Stimulated activated CD8-positive, alpha-beta memory T cell treated with anti-CD3 and anti-CD28 coated beads, Interleukin-15, amount 100 ng/mL, for 24 hours (primary cell): ENCODE measurements around the gene P2RY14.
"Not testable (repeated sequence)": the region's sequence is repeated elsewhere in the genome, so short reads cannot be mapped to it uniquely, and the experiment has no call there.

Experiments used
- DNase-seq: peaks from one replicate; pipeline ENCODE4 v3.0.0-alpha.2; 2020; ENCODE audit warnings: low read depth

Gene P2RY14

DNA sequence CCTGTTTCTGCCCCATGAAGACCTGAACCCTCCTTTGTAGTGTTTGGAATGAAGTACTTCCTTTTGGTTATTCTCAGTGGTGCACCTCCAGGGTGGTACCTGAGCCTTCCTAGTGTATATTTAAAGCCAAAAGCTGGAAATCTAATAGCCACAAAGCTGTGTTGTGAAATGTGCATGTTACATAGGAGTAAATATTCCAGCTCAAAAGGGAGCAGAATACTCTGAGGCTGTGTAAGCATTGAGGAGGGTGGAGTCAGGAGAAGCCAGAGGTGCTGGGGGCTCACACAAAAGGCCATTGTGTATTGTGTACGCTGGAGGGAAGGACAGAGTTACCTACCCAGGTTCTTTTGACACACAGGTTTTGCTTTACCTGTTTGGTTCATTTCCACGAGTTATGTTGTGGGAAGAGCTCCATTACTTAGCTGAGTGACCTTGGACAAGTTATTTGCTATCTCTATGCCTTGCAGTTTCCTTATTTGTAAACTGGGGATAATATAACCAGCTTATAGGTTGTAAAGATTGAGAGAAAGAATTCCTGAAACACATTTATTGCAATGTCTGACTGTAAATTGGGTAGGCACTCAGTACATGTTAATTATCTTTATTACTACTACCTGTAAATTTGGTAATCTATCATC, 100.0 kb downstream of the P2RY14 start:
- DNase-seq, result no peak

DNA sequence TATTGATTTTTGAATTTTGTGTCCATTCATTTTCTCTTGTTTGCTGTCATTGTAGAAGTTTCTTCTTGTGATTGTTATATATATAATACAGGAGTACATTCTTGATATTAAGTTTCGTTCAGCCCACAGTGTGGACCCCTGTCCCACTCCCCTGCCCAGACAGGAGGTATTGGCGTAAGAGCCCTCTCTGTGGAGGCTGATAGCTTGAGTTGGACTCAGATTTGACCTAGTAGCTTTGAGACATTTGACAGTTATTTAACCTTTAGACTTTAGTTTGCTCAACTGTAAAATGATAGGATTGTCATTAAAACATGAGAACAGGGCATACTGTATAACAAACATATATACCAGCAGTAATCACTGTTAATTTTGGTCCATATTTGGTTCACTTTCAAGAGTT, 102.4 kb downstream of the P2RY14 start:
- DNase-seq, result no peak

DNA sequence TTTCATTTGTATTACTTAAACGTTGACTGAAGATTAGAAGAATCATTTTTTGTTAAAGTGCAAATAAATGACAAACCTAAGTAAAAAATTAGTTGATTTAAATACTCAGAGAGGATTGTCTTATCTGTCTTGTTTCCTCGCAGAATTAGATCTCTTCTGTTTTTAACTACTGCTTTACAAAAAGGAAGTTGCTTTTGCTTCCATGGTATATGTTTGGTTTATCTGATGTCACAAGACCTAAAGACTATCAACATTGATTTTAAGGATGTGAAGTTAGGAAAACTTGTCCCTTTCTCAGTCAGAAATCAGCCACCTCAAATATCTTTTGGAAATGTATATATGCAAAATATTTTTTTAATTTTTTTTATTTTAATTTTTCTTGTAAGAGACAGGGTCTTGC, 104.0 kb downstream of the P2RY14 start:
- DNase-seq, result no peak

DNA sequence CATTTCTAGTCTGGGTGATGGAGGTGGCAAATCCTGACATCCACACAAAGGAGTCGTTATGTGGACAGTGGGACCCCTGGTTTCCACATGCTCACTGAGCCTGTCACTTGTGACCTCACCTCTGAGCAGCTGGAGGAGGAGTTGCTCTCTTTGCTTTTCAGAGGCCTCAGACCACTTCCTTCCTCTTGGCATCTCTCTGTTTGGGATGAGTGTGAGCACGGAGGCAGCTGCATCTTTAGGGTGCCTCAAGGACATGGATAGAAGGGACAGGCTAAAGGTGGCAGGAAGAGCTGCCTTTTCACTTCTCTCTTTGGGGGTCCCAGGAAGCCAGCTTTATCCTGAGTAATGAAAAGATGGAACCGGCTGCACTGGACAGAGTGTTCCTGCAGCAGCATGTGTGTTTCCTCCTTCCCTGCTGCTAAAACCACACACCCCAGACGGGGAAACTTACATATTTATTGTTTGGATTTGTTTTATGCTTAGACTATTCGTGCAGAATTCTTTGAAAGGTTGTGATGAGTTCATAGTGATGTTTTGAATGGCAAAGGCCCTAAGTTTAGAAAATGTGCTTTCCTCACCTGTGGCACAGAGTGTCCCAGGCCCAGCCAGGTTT, 107.1 kb downstream of the P2RY14 start:
- no peak for DNase-seq

DNA sequence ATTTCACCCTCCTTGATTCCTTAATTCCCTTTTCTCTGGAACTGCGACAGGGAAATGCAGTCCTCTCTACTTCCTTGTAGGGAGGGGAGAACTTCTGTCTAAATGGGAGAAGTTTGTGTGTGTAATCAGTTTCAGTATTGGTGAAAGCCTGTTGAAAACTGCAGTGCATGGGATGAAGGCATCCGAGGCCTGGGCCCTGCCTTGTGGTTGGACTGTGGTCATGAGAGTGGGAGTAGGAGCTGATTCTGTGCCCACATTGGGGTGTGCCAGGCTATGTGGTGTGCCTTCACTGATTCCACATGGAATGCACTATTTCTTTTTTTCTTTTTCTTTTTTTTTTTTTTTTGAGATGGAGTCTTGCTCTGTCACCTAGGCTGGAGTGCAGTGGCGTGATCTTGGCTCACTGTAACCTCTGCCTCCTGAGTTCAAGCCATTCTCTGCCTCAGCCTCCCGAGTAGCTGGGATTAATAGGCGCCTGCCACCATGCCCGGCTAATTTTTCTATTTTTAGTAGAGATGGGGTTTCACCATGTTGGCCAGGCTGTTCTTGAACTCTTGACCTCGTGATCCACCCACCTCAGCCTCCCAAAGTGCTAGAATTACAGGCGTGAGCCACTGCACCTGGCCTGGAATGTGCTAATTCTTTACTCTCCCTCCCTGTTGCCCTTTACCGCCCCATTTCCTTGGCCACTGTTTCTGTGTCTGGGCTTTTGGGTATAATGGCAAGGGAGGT, 108.2 kb downstream of the P2RY14 start:
- not testable (repeated sequence) for DNase-seq

DNA sequence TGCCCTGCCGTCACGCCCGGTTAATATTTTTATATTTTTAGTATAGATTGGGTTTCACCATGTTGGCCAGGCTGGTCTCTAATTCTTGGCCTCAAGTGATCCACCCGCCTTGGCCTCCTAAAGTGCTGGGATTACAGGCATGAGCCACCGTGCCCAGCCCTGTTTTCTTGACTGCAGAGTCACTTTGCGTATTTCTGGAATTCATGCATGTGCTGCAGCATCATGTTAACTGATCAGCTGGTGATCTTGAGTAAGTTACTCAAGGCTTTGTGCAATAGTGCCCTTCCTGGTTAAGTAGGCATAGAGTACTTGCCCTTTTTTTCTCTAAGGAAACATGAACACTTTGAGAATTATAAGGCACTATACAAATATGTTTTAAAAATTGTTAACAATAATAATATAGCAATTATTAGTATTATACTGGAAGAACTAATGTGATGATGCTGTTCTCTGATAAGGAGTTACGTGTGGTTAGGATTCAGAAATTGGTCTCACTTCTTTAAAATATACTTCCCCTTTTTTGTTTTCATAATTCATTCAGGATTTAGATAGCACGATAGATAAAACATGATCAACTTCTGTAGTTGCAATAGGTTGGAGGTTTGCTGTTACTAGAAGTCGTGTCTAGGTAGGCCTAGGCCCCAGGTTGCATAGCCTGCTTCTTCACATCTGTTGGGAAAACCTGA, 108.9 kb downstream of the P2RY14 start:
- no peak for DNase-seq

DNA sequence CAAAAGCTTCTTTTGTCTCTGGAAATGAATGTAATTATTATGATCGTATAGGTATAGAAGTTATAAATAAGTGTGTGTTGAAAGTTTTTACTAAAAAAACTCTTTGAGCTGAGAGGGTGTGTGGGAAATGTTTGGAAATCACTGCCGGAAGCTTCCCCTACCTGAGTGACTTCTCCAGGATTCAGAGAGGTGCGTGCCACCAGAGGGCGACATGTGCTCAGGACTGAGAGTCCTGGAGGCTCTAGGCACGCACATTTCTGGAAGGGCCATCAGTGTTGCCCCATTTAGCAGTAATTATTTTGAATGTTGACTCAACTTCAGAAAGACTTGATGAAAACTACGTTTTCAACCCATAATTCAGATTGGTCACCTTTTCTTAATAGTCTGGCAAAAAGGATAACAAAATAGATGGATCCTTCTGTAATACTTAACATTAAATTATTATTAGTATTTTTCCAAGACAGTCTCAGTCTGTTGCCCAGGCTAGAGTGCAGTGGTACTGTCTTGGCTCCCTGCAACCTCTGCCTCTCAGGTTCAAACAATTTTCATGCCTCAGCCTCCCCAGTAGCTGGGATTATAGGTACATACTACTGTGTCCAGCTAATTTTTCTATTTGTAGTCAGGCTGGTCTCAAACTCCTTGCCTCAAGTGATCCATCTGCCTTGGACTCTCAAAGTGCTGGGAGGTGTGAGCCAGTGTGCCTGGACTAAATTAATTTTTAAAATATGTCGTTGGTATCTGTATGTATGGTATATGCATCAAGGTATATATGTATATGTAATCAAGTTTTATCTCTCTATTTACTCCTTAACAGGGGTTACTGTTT, 109.9 kb downstream of the P2RY14 start:
- peak; percentile 60 for DNase-seq

DNA sequence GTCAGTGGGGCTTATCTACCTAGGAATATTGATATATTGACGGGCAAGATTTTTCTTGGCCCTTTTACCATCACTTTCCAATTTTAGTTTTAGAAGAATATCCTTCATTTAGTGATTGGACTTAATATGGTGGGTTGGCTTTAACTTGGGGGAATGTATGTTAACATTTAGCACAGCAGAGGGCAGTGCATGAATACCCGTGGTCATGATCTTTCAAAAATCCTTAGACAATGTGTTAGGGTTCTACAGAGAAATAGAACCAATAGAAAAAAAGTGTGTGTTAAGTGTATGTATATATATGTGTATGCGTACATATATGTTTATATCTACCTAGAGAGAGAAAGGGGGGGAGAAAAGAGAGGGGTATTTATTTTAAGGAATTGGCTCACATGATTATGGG, 112.2 kb downstream of the P2RY14 start:
- DNase-seq, result no peak

DNA sequence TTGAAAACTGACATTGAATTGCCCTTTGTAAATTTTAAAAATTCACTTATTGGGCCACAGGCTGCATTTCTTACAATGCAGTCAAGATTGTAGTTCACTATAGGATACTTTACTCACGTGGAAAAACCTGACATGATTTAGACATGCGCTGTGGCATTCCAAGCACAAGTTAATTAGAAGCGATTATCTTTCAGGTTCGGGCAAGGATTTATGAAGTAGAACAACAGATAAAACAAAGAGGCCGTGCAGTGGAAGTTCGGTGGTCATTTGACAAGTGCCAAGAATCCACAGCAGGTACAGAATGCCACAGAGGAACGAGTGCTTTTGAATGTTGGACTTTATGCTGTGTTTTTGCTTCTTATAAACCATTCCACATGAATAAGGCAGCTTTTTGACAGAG, 113.1 kb downstream of the P2RY14 start:
- no peak for DNase-seq
